Mucosa of gallbladder (tissue), 1 donor: ENCODE measurements around the gene PPP2R3B. TPM values are rescaled to one million over a fixed set of nuclear protein-coding genes. Genes with fewer than 3 reads are reported as not detected.
"Not testable (repeated sequence)": the region's sequence is repeated elsewhere in the genome, so short reads cannot be mapped to it uniquely, and the experiment has no call there.

Source experiments
- DNase-seq: peaks from one replicate; pipeline ENCODE4 v3.0.0-alpha.2; 2020; ENCODE audit warnings: low spot score
- total RNA-seq: library from RNA; stranded (reverse); gene quantifications from one replicate; pipeline ENCODE4 v1.2.1, GENCODE V29; 2021
- donor health status: DM: no; HTN: no; CAD: no.

PPP2R3B gene
- total RNA-seq, 1 donor from 2014 or later = 27.1 TPM

DNA sequence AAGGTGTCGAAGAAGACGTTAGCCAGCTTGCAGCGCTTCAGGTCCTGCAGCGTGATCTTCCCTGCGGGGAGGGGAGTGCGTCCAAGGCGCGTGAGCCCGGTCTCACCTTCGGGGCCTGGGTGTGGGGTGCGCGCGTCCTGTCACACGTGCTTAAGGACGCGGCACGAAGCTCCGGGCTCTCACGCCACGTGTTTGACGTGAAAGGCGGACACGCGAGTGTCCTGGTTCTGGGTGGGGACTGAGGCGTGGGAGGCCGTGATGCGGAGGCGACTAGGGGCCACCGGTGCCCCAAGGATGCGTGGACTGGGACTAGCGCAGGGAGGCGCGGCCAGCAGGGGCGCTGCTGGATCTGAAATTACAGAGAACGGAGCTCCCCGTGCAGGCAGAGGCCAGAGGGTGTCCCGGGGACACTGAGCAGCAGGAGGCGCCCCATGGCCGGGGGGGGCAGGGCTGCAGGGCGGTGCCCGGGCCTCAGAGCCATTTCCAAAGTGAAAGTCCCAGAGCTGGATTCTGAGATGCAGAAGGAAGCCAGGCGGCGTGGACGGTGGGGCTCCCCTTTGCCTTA lies 47.8 kb downstream of the PPP2R3B start:
- DNase-seq = no peak

DNA sequence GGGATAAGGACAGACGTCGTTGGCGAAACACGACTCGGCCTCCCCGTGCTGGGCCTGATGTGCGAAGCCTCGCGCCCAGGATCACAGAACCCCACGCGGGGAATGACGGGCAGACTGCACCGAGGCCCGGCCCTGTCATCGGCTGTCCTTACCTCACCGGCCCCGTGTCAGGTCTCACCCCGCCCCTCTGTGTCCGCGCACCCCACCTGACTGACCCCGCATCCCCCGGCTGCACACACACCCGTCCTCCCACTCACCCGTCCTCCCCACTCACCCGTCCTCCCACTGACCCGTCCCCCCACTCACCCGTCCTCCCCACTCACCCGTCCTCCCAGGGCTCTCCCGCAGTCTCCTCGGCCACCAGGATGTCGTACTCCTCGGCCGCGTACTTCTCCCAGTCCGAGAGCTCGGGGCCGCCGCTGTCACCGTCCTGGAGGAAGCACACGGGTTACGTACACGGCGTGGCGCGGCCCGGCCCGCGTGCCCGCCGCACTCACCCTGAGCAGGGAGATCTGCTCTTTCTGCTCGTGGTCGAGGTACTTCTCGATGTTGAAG lies 48.3 kb downstream of the PPP2R3B start:
- no peak for DNase-seq

DNA sequence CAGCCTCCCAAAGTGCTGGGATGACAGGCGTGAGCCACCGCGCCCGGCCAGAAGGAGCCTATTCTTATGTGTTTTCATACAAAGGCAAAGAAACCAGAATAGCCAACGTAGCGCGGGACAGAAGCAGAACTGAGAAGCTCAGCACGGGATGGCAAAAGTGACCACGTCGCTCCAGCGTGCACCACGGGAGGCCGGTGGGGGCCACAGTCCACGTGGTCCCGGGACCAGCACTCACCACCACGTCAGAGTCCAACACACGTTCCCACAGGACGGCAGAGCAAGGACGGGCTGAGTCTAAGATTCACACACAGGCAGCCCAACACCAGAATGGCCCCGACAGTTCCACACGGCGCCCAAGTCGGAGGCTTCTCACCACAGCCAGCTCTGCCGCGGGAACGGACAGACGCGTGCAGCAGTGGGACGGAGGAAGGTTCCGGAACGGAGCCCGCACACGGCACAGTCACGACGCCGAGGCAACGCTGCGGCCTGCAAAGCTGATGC lies 49.3 kb downstream of the PPP2R3B start:
- no peak for DNase-seq

DNA sequence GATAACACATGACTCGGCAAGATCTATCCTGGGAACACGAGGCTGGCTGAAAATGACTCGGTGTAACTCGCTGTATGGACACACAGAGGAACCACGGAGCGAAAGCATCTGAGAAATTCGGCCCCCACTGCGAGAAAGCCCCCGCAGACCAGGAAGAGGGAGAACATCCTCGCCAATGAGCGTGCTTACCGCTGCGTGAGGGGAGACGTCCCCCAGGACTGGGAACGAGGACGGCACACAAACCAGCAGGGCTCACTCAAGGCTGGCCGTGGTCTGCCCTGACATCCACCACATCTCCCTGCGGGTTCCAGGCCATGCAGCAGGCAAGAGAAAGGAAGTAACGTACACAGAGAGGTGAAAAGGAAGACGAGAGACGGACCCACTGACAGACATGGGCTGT lies 50.5 kb downstream of the PPP2R3B start:
- DNase-seq = no peak

DNA sequence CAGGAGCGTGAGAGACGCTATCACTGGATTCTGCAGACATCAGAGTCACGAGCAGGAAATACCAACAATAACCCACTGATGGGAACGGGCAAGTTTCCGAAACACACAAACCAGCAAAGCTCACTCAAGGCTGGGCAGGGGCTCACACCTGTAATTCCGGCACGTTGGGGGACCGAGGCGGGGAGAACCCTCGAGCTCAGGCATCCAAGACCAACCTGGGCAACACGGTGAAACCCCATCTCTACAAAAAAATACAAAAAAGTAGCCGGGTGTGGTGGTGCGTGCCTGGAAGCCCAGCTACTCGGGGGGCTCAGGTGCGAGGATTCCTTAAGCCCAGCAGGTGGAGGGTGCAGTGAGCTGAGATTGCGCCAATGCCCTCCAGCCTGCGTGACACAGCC lies 51.0 kb downstream of the PPP2R3B start:
- no peak for DNase-seq

DNA sequence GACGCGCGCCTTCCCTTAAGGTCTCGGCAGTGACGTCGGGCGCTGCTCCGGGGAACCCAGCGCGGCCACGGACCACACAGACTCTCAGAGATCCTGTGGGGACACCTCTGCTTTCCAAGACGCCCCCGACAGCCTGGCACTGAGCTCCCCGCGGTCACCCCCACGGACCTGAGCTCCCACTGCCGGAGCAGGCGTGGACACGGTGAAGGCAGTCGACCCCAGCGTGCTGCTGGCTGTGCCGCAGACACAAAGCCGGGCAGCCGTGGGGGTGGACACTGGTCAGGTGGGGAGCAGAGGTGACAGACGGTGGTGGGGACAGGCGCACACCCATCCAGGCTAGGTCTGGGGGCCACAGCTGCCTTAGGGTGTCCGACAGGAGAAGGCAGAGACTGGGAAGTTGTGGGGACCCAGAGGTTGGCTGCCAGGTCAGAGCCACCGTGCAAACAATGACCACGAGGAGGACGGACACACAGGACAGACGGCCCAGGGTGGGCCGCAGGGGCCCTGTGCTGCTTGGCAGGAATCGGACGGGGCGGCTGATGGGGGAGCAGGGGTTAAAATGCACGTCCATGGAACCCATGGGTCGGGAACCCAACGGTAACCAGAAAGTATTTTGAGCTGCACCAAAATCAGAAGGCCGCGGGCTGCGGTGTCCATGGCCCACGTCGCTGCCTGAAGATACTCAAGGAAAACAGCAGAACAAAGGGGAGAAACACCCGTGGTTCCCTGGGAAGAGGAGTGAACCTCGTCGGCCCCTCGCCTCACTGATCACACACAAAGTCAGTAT lies 51.5 kb downstream of the PPP2R3B start:
- DNase-seq = no peak

DNA sequence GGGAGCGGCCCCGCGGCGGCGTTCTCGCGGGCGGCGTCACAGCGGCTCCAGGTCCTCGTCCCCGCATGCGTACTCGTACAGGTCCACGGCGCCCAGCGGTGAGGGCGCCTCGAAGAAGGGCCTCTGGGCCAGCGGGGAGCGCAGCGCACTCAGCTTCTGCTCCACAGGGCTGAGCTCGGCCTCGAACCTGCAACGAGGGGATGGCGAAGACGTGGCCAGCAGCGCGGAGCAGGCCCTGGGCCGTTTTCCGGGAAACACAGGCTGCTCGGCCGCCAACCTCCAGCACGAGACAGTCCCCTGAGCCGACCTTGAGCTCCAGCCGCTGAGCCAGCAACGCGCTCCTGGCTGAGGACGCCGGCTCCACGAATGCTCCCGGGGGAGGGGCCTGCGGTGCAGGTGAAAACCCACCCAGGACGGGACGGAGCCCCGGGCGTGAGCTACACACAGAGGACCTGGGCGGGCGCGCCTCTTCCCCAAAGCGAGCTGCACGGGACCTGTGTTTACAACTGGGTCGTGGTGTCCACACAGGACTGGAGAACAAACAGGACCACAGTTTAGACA lies 52.3 kb downstream of the PPP2R3B start:
- DNase-seq = no peak

DNA sequence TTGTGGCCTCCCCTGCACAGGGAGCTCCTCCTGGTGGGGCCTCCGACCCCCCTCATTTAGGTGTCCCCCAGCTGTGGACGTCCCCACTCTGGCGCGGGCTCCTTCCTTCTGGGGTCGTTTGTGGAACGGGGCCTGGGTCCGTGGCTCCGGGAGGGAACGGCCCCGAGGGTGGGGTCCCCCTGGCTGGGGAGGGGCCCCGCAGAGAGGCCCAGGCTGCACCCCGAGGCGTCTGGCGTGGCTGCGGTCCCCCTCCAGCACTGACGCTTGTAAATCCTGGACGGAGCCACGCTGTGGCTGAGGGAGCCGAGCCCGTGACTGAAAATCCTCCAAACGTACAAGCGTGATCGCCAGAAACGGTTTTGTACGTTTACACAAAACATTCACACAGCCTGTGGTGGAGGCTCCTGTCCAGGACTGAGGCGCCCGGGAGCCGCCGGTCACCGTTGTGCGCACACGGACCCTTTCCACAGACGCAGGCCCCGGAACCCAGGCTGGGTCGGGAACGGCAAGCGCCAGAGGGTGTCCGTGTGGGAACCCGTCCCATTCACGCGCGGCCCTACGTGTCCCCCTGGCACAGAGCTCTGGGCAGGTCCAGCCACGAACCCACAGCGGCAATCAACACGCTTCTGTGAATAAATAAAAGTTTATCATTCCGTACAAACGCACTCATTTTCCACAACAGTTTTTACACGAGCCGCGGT lies 52.9 kb downstream of the PPP2R3B start:
- DNase-seq = no peak

DNA sequence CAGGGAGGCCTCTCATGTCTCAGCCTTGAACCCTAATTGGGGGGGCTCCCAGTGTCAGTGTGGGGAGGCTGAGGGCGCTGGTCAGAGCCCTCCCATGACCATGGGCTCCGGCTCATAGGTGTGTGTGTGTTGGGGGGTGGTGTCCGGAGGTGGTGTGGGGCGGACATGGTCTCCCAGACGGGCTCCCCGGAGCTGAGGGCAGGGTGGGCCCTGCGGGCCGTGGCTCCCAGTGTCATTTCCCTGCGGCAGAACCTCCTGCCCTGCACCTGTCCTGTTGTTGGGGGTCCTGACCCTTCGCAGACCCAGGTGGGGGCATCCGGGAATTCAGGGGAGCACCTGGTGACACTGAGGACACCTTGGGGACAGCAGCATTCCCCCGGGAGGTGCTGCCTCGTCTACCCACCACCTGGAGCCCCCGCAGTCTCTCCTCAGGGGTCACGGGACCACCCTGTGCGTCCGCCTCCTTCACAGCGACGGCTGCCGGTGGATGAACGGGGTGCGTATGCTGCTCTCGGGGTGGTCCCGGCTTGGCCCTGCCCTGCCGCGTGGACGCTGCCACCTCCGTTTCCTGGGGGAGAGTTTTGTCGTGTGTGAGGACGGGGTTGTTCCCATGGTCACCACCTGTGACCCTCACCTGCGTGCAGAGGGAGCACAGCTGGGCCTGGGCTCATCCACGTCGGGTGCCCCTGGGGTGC lies 53.6 kb downstream of the PPP2R3B start:
- DNase-seq = no peak

DNA sequence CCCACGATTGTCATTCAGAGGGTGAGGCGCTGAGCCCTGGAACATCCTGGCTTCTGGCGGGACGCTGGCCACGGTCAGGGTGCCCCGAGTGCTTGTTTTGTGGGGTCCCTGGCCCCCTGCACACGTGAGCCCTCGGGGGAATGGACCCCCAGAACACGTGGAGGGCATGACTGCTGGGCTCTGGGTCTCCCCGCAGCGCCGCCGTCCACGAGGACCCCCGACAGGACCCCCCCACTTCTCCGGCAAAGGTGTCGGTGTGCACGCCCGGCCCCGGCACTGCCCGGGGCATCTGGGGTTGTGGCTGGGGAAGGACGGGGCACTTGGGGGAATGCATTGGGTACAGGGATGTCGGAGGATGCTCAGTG lies 54.2 kb downstream of the PPP2R3B start:
- no peak for DNase-seq

DNA sequence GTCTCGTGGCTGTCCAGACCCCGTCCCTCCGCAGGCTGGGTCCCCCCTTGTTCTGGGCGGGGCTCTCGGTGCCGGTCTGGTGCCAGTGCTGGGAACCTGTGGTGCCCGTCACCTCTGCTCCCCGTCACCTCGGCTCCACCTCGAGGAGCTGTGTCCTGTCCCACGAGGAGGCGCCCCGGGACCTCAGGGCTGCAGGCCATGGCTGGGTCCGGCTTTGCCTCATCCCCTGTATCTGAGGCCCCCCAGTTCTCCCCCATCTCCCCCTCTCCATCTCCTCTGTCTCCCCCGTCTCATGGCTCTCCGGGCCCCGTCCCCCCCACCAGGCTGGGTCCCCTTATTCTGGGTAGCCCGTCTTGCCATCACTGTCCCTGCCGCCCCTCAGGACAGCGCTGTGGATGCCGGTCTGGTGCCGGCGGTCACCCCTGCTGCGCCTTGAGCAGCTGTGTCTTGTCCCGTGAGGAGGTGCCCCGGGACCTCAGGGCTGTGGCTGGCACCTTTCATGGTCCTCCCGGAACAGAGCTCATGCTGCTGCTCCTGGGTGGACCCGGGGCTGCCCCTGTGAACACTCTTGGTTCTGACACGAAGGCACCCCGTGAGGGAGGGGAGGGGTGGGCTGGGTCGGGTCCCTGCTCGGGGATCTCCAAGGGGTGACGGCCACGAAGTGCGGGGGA lies 54.7 kb downstream of the PPP2R3B start:
- DNase-seq = no peak

DNA sequence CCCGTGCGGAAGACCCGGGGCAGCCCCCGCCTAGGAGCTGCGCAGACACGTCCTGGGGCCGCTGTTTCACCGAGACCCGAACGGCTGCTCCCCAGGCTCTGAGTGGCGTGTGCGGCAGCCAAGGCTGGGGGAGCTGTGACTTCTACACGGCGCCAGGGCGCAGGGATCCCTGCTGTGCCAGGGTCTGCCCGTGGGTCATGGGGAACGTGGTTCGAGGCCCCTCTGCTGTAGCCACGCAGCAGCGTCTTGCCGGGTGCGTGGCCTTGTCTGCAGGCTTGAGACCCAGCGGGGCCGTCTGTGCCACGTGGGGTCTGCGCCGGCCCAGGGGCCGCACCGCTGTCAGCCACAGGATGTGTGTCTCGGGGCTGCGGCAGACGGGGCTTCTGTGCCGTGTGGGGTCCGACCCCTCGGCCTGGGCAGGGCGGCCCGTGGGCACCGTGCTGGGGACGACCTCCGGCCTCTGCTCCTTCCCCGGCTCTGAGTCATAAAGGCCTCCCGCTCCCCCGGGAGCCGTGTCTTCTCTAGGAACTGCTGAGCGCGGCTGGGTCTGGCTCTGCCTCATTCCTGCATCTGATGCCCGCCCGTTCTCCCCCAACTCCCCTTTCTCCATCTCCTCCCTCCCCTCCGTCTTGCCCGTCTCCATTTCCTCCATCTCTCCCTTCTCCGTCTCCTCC lies 55.4 kb downstream of the PPP2R3B start:
- DNase-seq = no peak

DNA sequence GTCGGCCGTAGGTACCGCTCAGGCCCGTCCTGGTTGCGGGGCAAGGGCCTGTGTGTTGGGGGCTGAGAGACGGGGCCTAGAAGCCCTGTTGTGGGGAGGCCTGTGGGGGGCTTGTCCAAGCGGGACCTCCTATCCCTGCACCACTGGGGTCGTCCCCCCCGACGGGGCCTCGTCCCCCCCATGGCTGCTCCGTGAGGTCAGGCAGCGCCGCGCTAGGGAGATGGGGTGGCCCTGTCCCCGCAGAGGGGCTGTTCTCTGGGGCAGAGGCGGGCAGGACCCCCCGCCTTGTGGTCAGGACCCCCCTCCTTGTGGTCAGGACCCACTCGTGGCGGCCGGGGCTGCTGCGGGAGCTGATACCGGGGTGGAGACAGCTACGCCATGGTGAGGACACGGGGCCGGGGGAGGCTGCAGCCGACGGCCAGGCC lies 56.0 kb downstream of the PPP2R3B start:
- no peak for DNase-seq

DNA sequence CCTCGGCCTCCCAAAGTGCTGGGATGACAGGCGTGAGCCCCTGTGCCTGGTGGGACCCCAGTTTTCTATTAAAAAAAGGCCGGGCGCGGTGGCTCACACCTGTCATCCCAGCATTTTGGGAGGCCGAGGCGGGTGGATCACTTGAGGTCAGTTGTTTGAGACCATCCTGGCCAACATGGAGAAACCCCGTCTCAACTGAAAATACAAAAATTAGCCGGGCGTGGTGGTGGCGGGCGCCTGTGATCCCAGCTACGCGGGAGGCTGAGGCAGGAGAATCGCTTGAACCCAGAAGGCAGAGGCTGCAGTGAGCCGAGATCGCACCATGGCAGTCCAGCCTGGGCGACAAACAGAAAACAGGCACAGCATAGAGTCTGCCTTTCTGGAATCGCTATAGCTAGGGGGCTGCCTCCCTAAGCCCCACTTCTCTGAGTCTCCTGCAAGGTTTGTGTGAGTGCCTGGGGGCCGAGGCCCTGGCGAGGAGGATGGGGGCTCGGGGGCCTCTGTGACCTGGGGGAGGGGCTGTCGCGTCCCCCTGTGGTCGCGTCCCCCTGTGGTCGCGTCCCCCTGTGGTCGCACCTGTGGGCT lies 56.5 kb downstream of the PPP2R3B start:
- not testable (repeated sequence) for DNase-seq

DNA sequence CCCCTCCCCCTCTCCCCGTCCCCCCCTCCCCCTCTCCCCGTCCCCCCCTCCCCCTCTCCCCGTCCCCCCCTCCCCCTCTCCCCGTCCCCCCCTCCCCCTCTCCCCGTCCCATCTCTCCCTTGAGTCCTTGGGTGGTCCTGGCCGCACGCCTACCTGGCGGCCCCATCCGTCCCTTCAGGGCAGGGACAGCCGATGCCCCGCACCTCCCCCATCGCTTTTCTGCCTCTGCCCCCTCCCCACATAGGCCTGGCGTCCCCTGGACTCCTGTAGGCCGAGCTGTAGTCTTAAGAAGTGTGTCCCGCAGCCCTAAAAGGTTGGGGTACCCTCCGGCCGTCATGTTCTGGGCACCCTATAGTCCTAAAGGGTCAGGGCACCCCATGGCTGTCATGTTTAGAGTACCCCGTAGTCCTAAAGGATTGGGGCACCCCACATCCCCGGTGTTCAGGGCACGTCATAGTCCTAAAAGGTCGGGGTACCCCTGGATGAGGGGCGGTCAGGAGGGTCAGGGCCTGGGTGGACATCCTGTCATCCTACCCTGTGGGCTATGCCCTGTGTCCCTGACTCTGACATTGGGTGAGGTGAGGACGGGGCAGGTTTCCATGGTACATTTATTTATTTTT lies 57.3 kb downstream of the PPP2R3B start:
- no peak for DNase-seq

DNA sequence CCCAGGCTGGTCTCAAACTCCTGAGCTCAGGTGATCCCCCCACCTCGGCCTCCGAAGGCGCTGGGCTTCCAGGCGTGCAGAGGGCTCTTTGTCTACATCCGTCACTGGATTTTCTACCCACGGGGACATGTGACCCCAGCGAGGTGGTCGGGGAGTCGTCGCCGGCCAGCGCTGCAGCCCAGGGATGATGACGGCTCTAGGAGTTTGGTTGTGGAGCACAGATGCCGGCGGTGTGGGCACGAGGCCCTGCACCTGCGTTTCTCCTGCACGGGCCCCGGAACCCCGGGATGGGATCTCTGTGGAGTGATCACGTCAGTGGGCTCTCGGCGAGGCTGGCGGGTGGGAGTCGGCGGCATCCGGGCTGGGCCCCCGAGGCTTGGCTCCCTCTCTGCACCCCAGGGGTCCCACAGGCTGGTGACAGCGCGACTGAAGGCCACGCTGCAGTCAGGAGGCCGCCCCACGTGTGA lies 59.0 kb downstream of the PPP2R3B start:
- DNase-seq = no peak

DNA sequence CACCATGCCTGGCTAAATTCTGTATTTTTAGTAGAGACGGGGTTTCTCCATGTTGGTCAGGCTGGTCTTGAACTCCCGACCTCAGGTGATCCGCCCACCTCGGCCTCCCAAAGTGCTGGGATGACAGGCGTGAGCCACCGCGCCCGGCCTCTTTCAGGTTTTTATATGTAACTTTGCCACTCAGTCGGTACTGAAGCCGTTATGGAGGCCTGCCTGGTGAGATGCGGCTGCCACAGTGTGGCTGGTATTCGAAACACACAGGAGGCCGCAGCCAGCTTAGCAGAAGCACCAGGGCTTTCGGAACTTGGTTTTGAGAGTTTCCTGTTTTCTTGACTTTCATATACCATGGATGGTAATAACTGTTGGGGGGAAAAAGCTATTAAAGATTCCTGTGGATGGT lies 62.0 kb downstream of the PPP2R3B start:
- not testable (repeated sequence) for DNase-seq

DNA sequence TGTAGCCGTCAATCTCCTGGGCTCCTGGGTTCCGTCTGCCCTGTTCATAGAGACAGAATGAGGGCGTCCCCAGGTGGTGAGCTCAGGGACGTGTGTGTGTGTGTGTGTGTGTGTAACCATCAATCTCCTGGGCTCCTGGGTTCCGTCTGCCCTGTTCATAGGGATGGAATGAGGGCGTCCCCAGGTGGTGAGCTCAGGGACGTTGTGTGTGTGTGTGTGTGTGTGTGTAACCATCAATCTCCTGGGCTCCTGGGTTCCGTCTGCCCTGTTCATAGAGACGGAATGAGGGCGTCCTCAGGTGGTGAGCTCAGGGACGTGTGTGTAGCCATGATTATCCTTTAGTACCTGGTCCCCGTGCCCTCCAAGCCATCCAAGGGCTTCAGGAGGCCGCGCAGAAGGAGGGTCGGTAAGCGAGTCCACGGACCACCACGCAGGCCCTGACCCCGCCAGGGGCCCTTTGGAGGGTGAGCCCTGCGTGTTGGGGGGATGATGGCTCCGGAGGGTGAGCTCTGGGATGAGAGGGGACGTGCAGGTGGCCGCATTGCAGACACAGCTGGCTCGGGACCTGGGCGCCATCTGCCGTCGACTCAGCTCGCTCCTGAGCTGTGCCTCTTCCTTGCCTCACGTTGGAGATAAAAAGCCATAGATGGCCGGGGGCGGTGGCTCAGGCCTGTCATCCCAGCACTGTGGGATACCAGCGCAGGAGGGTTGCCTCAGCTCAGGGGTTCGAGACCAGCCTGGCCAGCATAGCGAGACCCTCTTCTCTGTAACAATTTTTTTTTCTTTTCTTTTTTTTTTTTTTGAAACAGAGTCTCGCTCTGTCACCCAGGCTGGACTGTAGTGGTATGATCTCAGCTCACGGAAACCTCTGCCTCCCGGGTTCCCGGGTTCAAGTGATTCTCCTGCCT lies 62.7 kb downstream of the PPP2R3B start:
- DNase-seq = no peak
